Measurements from ENCODE around the gene AKAP8L. TPM values are rescaled to one million over a fixed set of nuclear protein-coding genes. Genes with fewer than 3 reads are reported as not detected.

The AKAP8L gene
- total and polyA plus RNA-seq, 4 donors, result 16.4 to 67.1 (median 42.9) TPM

DNA sequence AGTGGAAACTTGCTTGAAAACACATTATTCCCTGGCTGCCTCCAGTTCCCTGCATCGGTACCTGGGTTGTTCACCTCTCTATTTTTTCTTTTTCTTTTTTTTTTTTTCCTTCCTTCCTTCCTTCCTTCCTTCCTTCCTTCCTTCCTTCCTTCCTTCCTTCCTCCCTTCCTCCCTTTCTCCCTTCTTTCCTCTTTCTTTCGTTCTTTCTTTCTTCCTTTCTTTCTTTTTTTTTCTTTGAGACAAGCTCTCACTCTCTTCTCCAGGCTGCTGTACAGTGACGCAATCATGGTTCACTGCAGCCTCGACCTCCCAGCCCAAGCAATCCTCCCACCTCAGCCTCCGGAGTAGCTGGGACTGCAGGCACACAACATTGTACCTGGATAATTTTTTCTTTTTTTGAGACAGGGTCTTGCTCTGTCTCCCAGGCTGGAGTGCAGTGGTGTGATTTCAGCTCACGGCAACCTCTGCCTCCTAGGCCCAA is 49.0 kb upstream of the AKAP8L start:
- Histone ChIP-seq H3K36me3 (ENCODE audit: control insufficient read depth in 4 of 4, insufficient read depth in 3 of 4, low read depth in 1 of 4, low read length in 3 of 4) (peaks cover 0 to 6% (median under 1%) of the 10 kb centered on the region in 4 donors), H3K9ac (ENCODE audit: low read depth in 1 of 2, low read length in 2 of 2) (no peak overlapping the region), H3K27ac (ENCODE audit: low read depth in 1 of 2, low read length in 2 of 2) (no peak overlapping the region), H3K27me3 (ENCODE audit: control insufficient read depth in 4 of 4, insufficient read depth in 4 of 4, low read length in 3 of 4) (no peaks in the 10 kb centered on the region), H3K4me3 (ENCODE audit: low read depth in 1 of 3, low read length in 3 of 3) (no peak overlapping the region), H3K9me3 (ENCODE audit: control insufficient read depth in 4 of 4, low read length in 3 of 4) (no peaks in the 10 kb centered on the region), H3K4me1 (ENCODE audit: control insufficient read depth in 4 of 4, insufficient read depth in 4 of 4, low read length in 3 of 4) (peaks cover 14 to 27% (median 22%) of the 10 kb centered on the region in 4 donors)
- TF ChIP-seq, protein P1, sequence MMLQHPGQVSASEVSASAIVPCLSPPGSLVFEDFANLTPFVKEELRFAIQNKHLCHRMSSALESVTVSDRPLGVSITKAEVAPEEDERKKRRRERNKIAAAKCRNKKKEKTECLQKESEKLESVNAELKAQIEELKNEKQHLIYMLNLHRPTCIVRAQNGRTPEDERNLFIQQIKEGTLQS (IDR thresholded peaks at IDR 0.05), result no peak
- TF ChIP-seq HNF4G (IDR thresholded peaks at IDR 0.05) (no peak), FOXA1 (IDR thresholded peaks at IDR 0.05) (no peak), NR2F2 (IDR thresholded peaks at IDR 0.05) (no peak), GABPA (IDR thresholded peaks at IDR 0.05 in 1 of 2, conservative IDR thresholded peaks at IDR 0.05 in 1 of 2) (no peak), JUND (IDR thresholded peaks at IDR 0.05) (no peak), HNF4A (conservative IDR thresholded peaks at IDR 0.05) (no peak), TAF1 (conservative IDR thresholded peaks at IDR 0.05) (no peak), RXRA (IDR thresholded peaks at IDR 0.05) (no peak), YY1 (IDR thresholded peaks at IDR 0.05) (no peak), SP1 (IDR thresholded peaks at IDR 0.05) (no peak), FOXA2 (IDR thresholded peaks at IDR 0.05) (no peak), EGR1 (IDR thresholded peaks at IDR 0.05; ENCODE audit: low read depth in 2 of 2) (no peak), RAD21 (IDR thresholded peaks at IDR 0.05) (no peak)
- TF ChIP-seq, protein P2, sequence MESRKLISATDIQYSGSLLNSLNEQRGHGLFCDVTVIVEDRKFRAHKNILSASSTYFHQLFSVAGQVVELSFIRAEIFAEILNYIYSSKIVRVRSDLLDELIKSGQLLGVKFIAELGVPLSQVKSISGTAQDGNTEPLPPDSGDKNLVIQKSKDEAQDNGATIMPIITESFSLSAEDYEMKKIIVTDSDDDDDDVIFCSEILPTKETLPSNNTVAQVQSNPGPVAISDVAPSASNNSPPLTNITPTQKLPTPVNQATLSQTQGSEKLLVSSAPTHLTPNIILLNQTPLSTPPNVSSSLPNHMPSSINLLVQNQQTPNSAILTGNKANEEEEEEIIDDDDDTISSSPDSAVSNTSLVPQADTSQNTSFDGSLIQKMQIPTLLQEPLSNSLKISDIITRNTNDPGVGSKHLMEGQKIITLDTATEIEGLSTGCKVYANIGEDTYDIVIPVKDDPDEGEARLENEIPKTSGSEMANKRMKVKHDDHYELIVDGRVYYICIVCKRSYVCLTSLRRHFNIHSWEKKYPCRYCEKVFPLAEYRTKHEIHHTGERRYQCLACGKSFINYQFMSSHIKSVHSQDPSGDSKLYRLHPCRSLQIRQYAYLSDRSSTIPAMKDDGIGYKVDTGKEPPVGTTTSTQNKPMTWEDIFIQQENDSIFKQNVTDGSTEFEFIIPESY (IDR thresholded peaks at IDR 0.05), result no peak
- TF ChIP-seq, protein P3, sequence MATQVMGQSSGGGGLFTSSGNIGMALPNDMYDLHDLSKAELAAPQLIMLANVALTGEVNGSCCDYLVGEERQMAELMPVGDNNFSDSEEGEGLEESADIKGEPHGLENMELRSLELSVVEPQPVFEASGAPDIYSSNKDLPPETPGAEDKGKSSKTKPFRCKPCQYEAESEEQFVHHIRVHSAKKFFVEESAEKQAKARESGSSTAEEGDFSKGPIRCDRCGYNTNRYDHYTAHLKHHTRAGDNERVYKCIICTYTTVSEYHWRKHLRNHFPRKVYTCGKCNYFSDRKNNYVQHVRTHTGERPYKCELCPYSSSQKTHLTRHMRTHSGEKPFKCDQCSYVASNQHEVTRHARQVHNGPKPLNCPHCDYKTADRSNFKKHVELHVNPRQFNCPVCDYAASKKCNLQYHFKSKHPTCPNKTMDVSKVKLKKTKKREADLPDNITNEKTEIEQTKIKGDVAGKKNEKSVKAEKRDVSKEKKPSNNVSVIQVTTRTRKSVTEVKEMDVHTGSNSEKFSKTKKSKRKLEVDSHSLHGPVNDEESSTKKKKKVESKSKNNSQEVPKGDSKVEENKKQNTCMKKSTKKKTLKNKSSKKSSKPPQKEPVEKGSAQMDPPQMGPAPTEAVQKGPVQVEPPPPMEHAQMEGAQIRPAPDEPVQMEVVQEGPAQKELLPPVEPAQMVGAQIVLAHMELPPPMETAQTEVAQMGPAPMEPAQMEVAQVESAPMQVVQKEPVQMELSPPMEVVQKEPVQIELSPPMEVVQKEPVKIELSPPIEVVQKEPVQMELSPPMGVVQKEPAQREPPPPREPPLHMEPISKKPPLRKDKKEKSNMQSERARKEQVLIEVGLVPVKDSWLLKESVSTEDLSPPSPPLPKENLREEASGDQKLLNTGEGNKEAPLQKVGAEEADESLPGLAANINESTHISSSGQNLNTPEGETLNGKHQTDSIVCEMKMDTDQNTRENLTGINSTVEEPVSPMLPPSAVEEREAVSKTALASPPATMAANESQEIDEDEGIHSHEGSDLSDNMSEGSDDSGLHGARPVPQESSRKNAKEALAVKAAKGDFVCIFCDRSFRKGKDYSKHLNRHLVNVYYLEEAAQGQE (IDR thresholded peaks at IDR 0.05), result no peak
- TF ChIP-seq, protein P4, sequence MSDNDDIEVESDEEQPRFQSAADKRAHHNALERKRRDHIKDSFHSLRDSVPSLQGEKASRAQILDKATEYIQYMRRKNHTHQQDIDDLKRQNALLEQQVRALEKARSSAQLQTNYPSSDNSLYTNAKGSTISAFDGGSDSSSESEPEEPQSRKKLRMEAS (IDR thresholded peaks at IDR 0.05), result no peak
- TF ChIP-seq, protein P5, sequence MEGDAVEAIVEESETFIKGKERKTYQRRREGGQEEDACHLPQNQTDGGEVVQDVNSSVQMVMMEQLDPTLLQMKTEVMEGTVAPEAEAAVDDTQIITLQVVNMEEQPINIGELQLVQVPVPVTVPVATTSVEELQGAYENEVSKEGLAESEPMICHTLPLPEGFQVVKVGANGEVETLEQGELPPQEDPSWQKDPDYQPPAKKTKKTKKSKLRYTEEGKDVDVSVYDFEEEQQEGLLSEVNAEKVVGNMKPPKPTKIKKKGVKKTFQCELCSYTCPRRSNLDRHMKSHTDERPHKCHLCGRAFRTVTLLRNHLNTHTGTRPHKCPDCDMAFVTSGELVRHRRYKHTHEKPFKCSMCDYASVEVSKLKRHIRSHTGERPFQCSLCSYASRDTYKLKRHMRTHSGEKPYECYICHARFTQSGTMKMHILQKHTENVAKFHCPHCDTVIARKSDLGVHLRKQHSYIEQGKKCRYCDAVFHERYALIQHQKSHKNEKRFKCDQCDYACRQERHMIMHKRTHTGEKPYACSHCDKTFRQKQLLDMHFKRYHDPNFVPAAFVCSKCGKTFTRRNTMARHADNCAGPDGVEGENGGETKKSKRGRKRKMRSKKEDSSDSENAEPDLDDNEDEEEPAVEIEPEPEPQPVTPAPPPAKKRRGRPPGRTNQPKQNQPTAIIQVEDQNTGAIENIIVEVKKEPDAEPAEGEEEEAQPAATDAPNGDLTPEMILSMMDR (IDR thresholded peaks at IDR 0.05; ENCODE audit: low read depth, low read length, missing input control), result no peak
- no peak for DNase-seq (ENCODE audit: low spot score)
- 90% methylated on average over 6 of the region's 6 CpGs for WGBS
